H1 (cell line): ENCODE data around the gene LPAR2. TPM values are rescaled to one million over a fixed set of nuclear protein-coding genes. Genes with fewer than 3 reads are reported as not detected.

Experiments used
- CTCF ChIA-PET: fragments of 300-600 bp; sonication (Branson Sonifier 250); formaldehyde crosslinking; loops from one replicate; lab custom pipeline; 2021; ENCODE audit not compliant: partially characterized antibody; lab: Charles Lee
- POLR2A ChIA-PET: fragments of 300-600 bp; sonication (Branson Sonifier 250); formaldehyde crosslinking; loops from one replicate; lab custom pipeline; 2021; ENCODE audit warnings: inconsistent platforms; ENCODE audit not compliant: partially characterized antibody; lab: Charles Lee
- DNase-seq, 2 experiments: peaks; one replicate each; pipeline versions ENCODE4 v3.0.0 to v3.0.0-alpha.2; 2010 to 2022; ENCODE audit warnings: low spot score in 2 of 2, low read depth in 1 of 2, mixed read lengths in 1 of 2
- FAIRE-seq: peaks from 2 replicates; lab custom pipeline; 2011; peaks lifted over from hg19 to GRCh38; lab: Jason Lieb, UNC
- H2AFZ ChIP-seq: 2 replicates; pipeline ENCODE4 v1.8.1; 2012; ENCODE audit warnings: low read length, inconsistent platforms
- H2AK5ac ChIP-seq: 2 replicates; pipeline ENCODE4 v1.6.1; 2013; ENCODE audit warnings: low read depth, low read length
- H2BK120ac ChIP-seq: replicated peaks from 2 replicates; pipeline ENCODE3; 2013; ENCODE audit warnings: low read depth, low read length, inconsistent platforms
- H2BK12ac ChIP-seq: 2 replicates; pipeline ENCODE4 v1.6.1; 2013; ENCODE audit warnings: low read depth, low read length
- H2BK15ac ChIP-seq: 2 replicates; pipeline ENCODE4 v1.6.1; 2013; ENCODE audit warnings: low read length
- H2BK20ac ChIP-seq: 2 replicates; pipeline ENCODE4 v1.6.1; 2013; ENCODE audit warnings: low read length
- H2BK5ac ChIP-seq: 2 replicates; pipeline ENCODE4 v1.6.1; 2013; ENCODE audit warnings: low read depth, low read length
- H3K14ac ChIP-seq: 2 replicates; pipeline ENCODE4 v1.6.1; 2013; ENCODE audit warnings: inconsistent platforms; ENCODE audit not compliant: insufficient read length
- H3K18ac ChIP-seq: 2 replicates; pipeline ENCODE4 v1.6.1; 2013; ENCODE audit warnings: low read length; ENCODE audit errors: extremely low read depth
- H3K23ac ChIP-seq: 2 replicates; pipeline ENCODE4 v1.6.1; 2013; ENCODE audit warnings: inconsistent platforms; ENCODE audit not compliant: insufficient read length
- H3K23me2 ChIP-seq: 2 replicates; pipeline ENCODE4 v1.6.1; 2013; ENCODE audit warnings: low read depth, low read length
- H3K27ac ChIP-seq: 2 replicates; pipeline ENCODE4 v1.6.1; 2011; ENCODE audit warnings: low read depth, low read length, inconsistent platforms
- H3K27me3 ChIP-seq, 4 experiments: replicated peaks in 1 of 4; 1 replicate in 1 of 4; 2 replicates in 3 of 4; pipeline versions ENCODE4 v1.6.1 to v1.8.1; 2011 to 2013; ENCODE audit warnings: low read length in 3 of 4, mild to moderate bottlenecking in 3 of 4, inconsistent platforms in 2 of 4, mixed read lengths in 2 of 4, moderate library complexity in 1 of 4; ENCODE audit not compliant: control insufficient read depth in 3 of 4, insufficient read depth in 3 of 4; ENCODE audit errors: extremely low read depth in 1 of 4
- H3K36me3 ChIP-seq, 4 experiments: 2 replicates each; pipeline versions ENCODE4 v1.6.1 to v1.8.1; 2011 to 2013; ENCODE audit warnings: mild to moderate bottlenecking in 4 of 4, low read length in 3 of 4, moderate library complexity in 2 of 4, control low read depth in 1 of 4, inconsistent platforms in 1 of 4; ENCODE audit not compliant: insufficient read depth in 4 of 4, control insufficient read depth in 2 of 4
- H3K4ac ChIP-seq: replicated peaks from 2 replicates; pipeline ENCODE3; 2013; ENCODE audit warnings: low read length, low read depth, mixed read lengths, inconsistent platforms; ENCODE audit not compliant: insufficient read length
- H3K4me1 ChIP-seq, 4 experiments: replicated peaks in 1 of 4; 1 replicate in 1 of 4; 2 replicates in 3 of 4; pipeline versions ENCODE4 v1.6.1 to v1.8.1; 2011 to 2013; ENCODE audit warnings: low read length in 3 of 4, inconsistent platforms in 2 of 4, mixed read lengths in 1 of 4; ENCODE audit not compliant: insufficient read depth in 4 of 4, control insufficient read depth in 3 of 4
- H3K4me2 ChIP-seq, 2 experiments: 2 replicates each; pipeline versions ENCODE4 v1.6.1 to v1.8.1; 2011 to 2013; ENCODE audit warnings: low read depth in 2 of 2, low read length in 2 of 2, control low read depth in 1 of 2, inconsistent platforms in 1 of 2, mild to moderate bottlenecking in 1 of 2; ENCODE audit not compliant: insufficient read depth in 1 of 2
- H3K4me3 ChIP-seq, 4 experiments: fragments of 200-600, 300-600 bp in 1 of 4; sonication (generic), shearing (Covaris generic), sonication (Bioruptor Twin) in 1 of 4; 2 replicates each; pipeline versions ENCODE4 v1.5.1 to v1.8.1; 2011 to 2016; ENCODE audit warnings: low read length in 4 of 4, low read depth in 3 of 4, control low read depth in 2 of 4, inconsistent platforms in 2 of 4, mild to moderate bottlenecking in 2 of 4, mixed read lengths in 1 of 4, moderate library complexity in 1 of 4; ENCODE audit not compliant: insufficient read depth in 2 of 4; ENCODE audit errors: extremely low read depth in 1 of 4
- H3K56ac ChIP-seq: replicated peaks from 2 replicates; pipeline ENCODE3; 2013; ENCODE audit warnings: low read depth, mild to moderate bottlenecking, mixed read lengths, low read length, inconsistent platforms; ENCODE audit not compliant: insufficient read length
- H3K79me1 ChIP-seq: 2 replicates; pipeline ENCODE4 v1.6.1; 2013; ENCODE audit warnings: low read depth, low read length, control low read depth
- H3K79me2 ChIP-seq, 2 experiments: 2 replicates each; pipeline versions ENCODE4 v1.6.1 to v1.8.1; 2012 to 2013; ENCODE audit warnings: low read length in 2 of 2, mild to moderate bottlenecking in 2 of 2, inconsistent platforms in 1 of 2; ENCODE audit not compliant: insufficient read depth in 2 of 2, control insufficient read depth in 1 of 2
- H3K9ac ChIP-seq, 4 experiments: replicated peaks in 1 of 4; 1 replicate in 1 of 4; 2 replicates in 3 of 4; pipeline versions ENCODE4 v1.6.1 to v1.8.1; 2011 to 2013; ENCODE audit warnings: low read depth in 3 of 4, low read length in 3 of 4, control low read depth in 2 of 4, mild to moderate bottlenecking in 2 of 4, moderate library complexity in 2 of 4, inconsistent platforms in 1 of 4; ENCODE audit errors: extremely low read depth in 1 of 4
- H3K9me3 ChIP-seq, 2 experiments: 2 replicates each; pipeline versions ENCODE4 v1.6.1 to v1.8.1; 2012 to 2013; ENCODE audit warnings: mild to moderate bottlenecking in 2 of 2, moderate library complexity in 2 of 2, control low read depth in 1 of 2, inconsistent platforms in 1 of 2, low read depth in 1 of 2, low read length in 1 of 2, mixed read lengths in 1 of 2; ENCODE audit not compliant: insufficient read depth in 2 of 2
- H4K20me1 ChIP-seq, 2 experiments: replicated peaks in 1 of 2; 2 replicates each; pipeline versions ENCODE3 to v1.8.1; 2011 to 2013; ENCODE audit warnings: inconsistent platforms in 2 of 2, low read length in 2 of 2, mild to moderate bottlenecking in 1 of 2; ENCODE audit not compliant: insufficient read depth in 2 of 2, control insufficient read depth in 1 of 2
- H4K5ac ChIP-seq: 2 replicates; pipeline ENCODE4 v1.6.1; 2013; ENCODE audit warnings: low read length, low read depth, mixed read lengths, inconsistent platforms; ENCODE audit not compliant: insufficient read length
- H4K8ac ChIP-seq: 2 replicates; pipeline ENCODE4 v1.8.0; 2013; ENCODE audit warnings: mild to moderate bottlenecking, moderate library complexity, low read length, inconsistent platforms; ENCODE audit not compliant: insufficient read depth; ENCODE audit errors: extremely low read depth
- H4K91ac ChIP-seq: replicated peaks from 2 replicates; pipeline ENCODE3; 2013; ENCODE audit warnings: low read length, mixed read lengths, inconsistent platforms; ENCODE audit not compliant: insufficient read length
- CBX8 ChIP-seq: fragments of 300-800, 300-1000 bp; sonication (generic); IDR thresholded peaks from 2 replicates; pipeline ENCODE4 v1.7.1; 2016; ENCODE audit warnings: low read depth, low read length, borderline replicate concordance
- RAD21 ChIP-seq, 2 experiments: IDR thresholded peaks in 1 of 2; conservative IDR thresholded peaks in 1 of 2; 2 replicates each; pipeline ENCODE4 v1.6.1; 2011; ENCODE audit warnings: low read depth in 2 of 2, low read length in 2 of 2, improper control_type of control experiment in 1 of 2, inconsistent platforms in 1 of 2, mild to moderate bottlenecking in 1 of 2, moderate library complexity in 1 of 2
- RBBP5 ChIP-seq: IDR thresholded peaks from 2 replicates; pipeline ENCODE4 v1.7.1; 2012; ENCODE audit warnings: low read depth, mild to moderate bottlenecking, inconsistent platforms, low read length, moderate library complexity, borderline replicate concordance
- WGBS, 2 experiments: shearing (Covaris generic) in 1 of 2; methylation state at CpG; one replicate each; pipeline versions ENCODE4 v1.1.6 to v1.1.7; 2013 to 2015; ENCODE audit warnings: low lambda C conversion rate in 2 of 2, mixed read lengths in 2 of 2, inconsistent platforms in 1 of 2, low coverage in 1 of 2, missing lambda C conversion rate in 1 of 2; ENCODE audit not compliant: insufficient replicate concordance in 2 of 2, insufficient coverage in 1 of 2, insufficient read length in 1 of 2; ENCODE audit errors: extremely low coverage in 1 of 2, missing lambda C conversion rate in 1 of 2; 5-methylcytosine and 5-hydroxymethylcytosine counted together
- polyA plus RNA-seq, 7 experiments: library from polyadenylated mRNA; depleted of rRNA in 3 of 7; stranded (reverse) in 5 of 7; unstranded in 2 of 7; fragments of >200 nt in 5 of 7; fragments of 200-250 nt in 2 of 7; gene quantifications; 1 replicate in 5 of 7; 2 replicates in 1 of 7; 4 replicates in 1 of 7; pipeline versions ENCODE4 v1.2.1 to v1.2.3, GENCODE V29; 2011 to 2013; ENCODE audit warnings: missing spikeins in 2 of 7, mixed read lengths in 2 of 7
- total RNA-seq: library from RNA; stranded (reverse); fragmentation: NEBNext Ultra II Directional; extraction: Animal tissue kit (Norgen Biotek cat#: 25700); gene quantifications from 2 replicates; pipeline ENCODE4 v1.2.1, GENCODE V29; 2021

The LPAR2 gene
- total and polyA plus RNA-seq, 2 of the 8 experiments (the other 6 are each of a cell fraction or from before 2014, with no cell fraction given) = 47.6 to 70.2 TPM

- no peak overlapping the region for H2BK12ac ChIP-seq
- peak overlapping the region; percentile 85 to 96 (median 90) for H3K4me3 ChIP-seq
- ChIA-PET POLR2A (interaction anchor here (0.6 to 3.9 kb wide), 13 partner anchors 8 to 232 kb away, joined by 3 to 18 read pairs (median 7); partner anchors contain the start of genes LPAR2, ZNF253, ZNF506 and ZNF93), CTCF (no interaction called here)
- no peak overlapping the region for H3K4ac ChIP-seq
- H3K36me3 ChIP-seq = peaks cover 0 to 13% (median 3%) of the 10 kb centered on the region in 4 experiments; a peak in 2 of 8 replicates
- H2AFZ ChIP-seq = no peak overlapping the region
- H3K9me3 ChIP-seq = no peaks in the 10 kb centered on the region
- peaks cover 0 to 6% (median 2%) of the 10 kb centered on the region in 4 experiments; a peak in 5 of 7 replicates for H3K4me1 ChIP-seq
- no peak overlapping the region for H3K56ac ChIP-seq
- peaks cover 0 to 5% of the 10 kb centered on the region in 2 experiments for H4K20me1 ChIP-seq
- H4K5ac ChIP-seq = no peak overlapping the region
- peaks cover 7% of the 10 kb centered on the region for H3K23me2 ChIP-seq
- no peak overlapping the region for H3K23ac ChIP-seq
- H2AK5ac ChIP-seq = no peak overlapping the region
- H4K91ac ChIP-seq = no peak overlapping the region
- FAIRE-seq (no peak), DNase-seq (peak; percentile 34 to 65)
- H2BK120ac ChIP-seq = no peak overlapping the region
- 39% methylated on average over 10 of the region's 10 CpGs; no CpG with 5 or more reads in 1 of the 2 experiments for WGBS, 2 experiments
- no peak overlapping the region for H2BK15ac ChIP-seq
- H3K4me2 ChIP-seq = peak overlapping the region; percentile 75 to 81
- no peaks in the 10 kb centered on the region for H3K27me3 ChIP-seq
- H3K79me1 ChIP-seq = 0 out of 2 replicates have a peak, but pooled peaks cover 2% of the 10 kb centered on the region
- peaks cover 2 to 53% of the 10 kb centered on the region in 2 experiments for H3K79me2 ChIP-seq
- no peak overlapping the region for H2BK20ac ChIP-seq
- no peak overlapping the region; the same call in 1 of the 2 replicates for H3K27ac ChIP-seq
- peak overlapping the region; percentile 60 for H3K18ac ChIP-seq
- peak overlapping the region in 3 of 4 experiments; percentile 74 to 87 (median 86); a peak in 5 of 7 replicates for H3K9ac ChIP-seq
- peak overlapping the region; percentile 16; the same call in 1 of the 2 replicates for H2BK5ac ChIP-seq
- no peak overlapping the region; the same call in 1 of the 2 replicates for H4K8ac ChIP-seq
- no peak overlapping the region for H3K14ac ChIP-seq
- TF ChIP-seq RBBP5 (no peak; the same call in 1 of the 2 replicates), RAD21 (IDR thresholded peaks at IDR 0.05 in 1 of 2, conservative IDR thresholded peaks at IDR 0.05 in 1 of 2; ENCODE audit: low read depth in 2 of 2, low read length in 2 of 2) (peak in 1 of 2 experiments; percentile 13; a peak in 1 of 4 replicates), CBX8 (no peak)
Observed at GRCh38 chr19:19670070-19670551, 42.1 kb upstream of the LPAR2 start.
